ENCODE measurements around the gene TBX6.

GRCh38 chr16:30085820-30086219, 5.9 kb downstream of the TBX6 start:
- TF ChIP-seq CTCF (IDR thresholded peaks at IDR 0.05), result no peak
- TF ChIP-seq TCF7L2 (IDR thresholded peaks at IDR 0.05; ENCODE audit: low read depth, low read length), result no peak
- no peak for TF ChIP-seq REST (IDR thresholded peaks at IDR 0.05; ENCODE audit: insufficient read depth in 1 of 2, low read depth in 2 of 2, low read length in 1 of 2)
